ENCODE results near the gene SREBF1.

Gene SREBF1

GRCh38 chr17:17859909-17860765, 23.4 kb upstream of the SREBF1 start:
- no peak overlapping the region for H3K4me3 ChIP-seq (ENCODE audit: low read length in 2 of 2)
- H3K27ac ChIP-seq (ENCODE audit: low read depth in 2 of 2, low read length in 2 of 2): no peak overlapping the region
- no peak overlapping the region for H3K9ac ChIP-seq (ENCODE audit: low read depth in 1 of 2, low read length in 2 of 2)

DNA sequence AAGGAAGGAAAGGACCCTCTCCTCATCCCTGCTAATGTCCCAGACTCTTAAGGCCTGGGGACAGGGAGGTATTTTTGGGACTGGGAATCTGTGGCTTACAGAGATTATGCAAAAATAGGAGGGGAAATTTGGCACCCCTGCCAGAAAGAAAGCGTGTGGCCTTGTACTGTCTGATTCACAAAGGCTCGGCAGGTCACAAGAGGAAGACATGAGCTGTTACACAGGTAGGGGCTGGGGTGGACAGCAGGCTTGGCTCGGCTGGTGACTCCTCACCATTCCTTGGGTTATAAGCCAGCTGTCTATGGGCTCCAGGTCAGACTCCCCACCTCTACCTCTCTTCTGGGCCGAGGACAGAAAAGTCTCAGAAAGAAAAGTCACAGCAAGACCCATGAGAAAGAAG, 20.7 kb upstream of the SREBF1 start:
- H3K4me1 ChIP-seq (ENCODE audit: control insufficient read depth in 2 of 2, insufficient read depth in 2 of 2, low read length in 2 of 2): peaks cover 5 to 9% of the 10 kb centered on the region in 2 donors
- no peak overlapping the region for H3K9ac ChIP-seq (ENCODE audit: low read depth in 1 of 2, low read length in 2 of 2)
- H3K9me3 ChIP-seq (ENCODE audit: control insufficient read depth in 2 of 2, low read length in 2 of 2): no peaks in the 10 kb centered on the region
- H3K27ac ChIP-seq (ENCODE audit: low read depth in 2 of 2, low read length in 2 of 2): no peak overlapping the region
- H3K36me3 ChIP-seq (ENCODE audit: control insufficient read depth in 2 of 2, insufficient read depth in 2 of 2, low read length in 2 of 2): peaks cover 0 to 14% of the 10 kb centered on the region in 2 donors
- no peaks in the 10 kb centered on the region for H3K27me3 ChIP-seq (ENCODE audit: control insufficient read depth in 2 of 2, insufficient read depth in 2 of 2, low read length in 2 of 2)
- H3K4me3 ChIP-seq (ENCODE audit: low read length in 2 of 2): no peak overlapping the region

More at GRCh38 chr17:17859909-17860765, 23.4 kb upstream of the SREBF1 start:
- Histone ChIP-seq H3K27me3 (ENCODE audit: control insufficient read depth in 2 of 2, insufficient read depth in 2 of 2, low read length in 2 of 2) (no peaks in the 10 kb centered on the region), H3K4me1 (ENCODE audit: control insufficient read depth in 2 of 2, insufficient read depth in 2 of 2, low read length in 2 of 2) (peaks cover 0 to 3% of the 10 kb centered on the region in 2 donors), H3K9me3 (ENCODE audit: control insufficient read depth in 2 of 2, low read length in 2 of 2) (no peaks in the 10 kb centered on the region), H3K36me3 (ENCODE audit: control insufficient read depth in 2 of 2, insufficient read depth in 2 of 2, low read length in 2 of 2) (peaks cover 0 to 12% of the 10 kb centered on the region in 2 donors)

GRCh38 chr17:17856386-17856785, 19.6 kb upstream of the SREBF1 start:
- H3K9ac ChIP-seq (ENCODE audit: low read depth in 1 of 2, low read length in 2 of 2): no peak overlapping the region
- H3K27ac ChIP-seq (ENCODE audit: low read depth in 2 of 2, low read length in 2 of 2): no peak overlapping the region
- H3K36me3 ChIP-seq (ENCODE audit: control insufficient read depth in 2 of 2, insufficient read depth in 2 of 2, low read length in 2 of 2): peaks cover 0 to 11% of the 10 kb centered on the region in 2 donors
- H3K4me1 ChIP-seq (ENCODE audit: control insufficient read depth in 2 of 2, insufficient read depth in 2 of 2, low read length in 2 of 2): peaks cover 5 to 9% of the 10 kb centered on the region in 2 donors
- no peaks in the 10 kb centered on the region for H3K27me3 ChIP-seq (ENCODE audit: control insufficient read depth in 2 of 2, insufficient read depth in 2 of 2, low read length in 2 of 2)
- H3K9me3 ChIP-seq (ENCODE audit: control insufficient read depth in 2 of 2, low read length in 2 of 2): no peaks in the 10 kb centered on the region
- no peak overlapping the region for H3K4me3 ChIP-seq (ENCODE audit: low read length in 2 of 2)

GRCh38 chr17:17855976-17856375, 19.2 kb upstream of the SREBF1 start:
- H3K36me3 ChIP-seq (ENCODE audit: control insufficient read depth in 2 of 2, insufficient read depth in 2 of 2, low read length in 2 of 2): peaks cover 0 to 11% of the 10 kb centered on the region in 2 donors
- peaks cover 5 to 9% of the 10 kb centered on the region in 2 donors for H3K4me1 ChIP-seq (ENCODE audit: control insufficient read depth in 2 of 2, insufficient read depth in 2 of 2, low read length in 2 of 2)
- no peak overlapping the region for H3K9ac ChIP-seq (ENCODE audit: low read depth in 1 of 2, low read length in 2 of 2)
- H3K4me3 ChIP-seq (ENCODE audit: low read length in 2 of 2): no peak overlapping the region
- no peaks in the 10 kb centered on the region for H3K9me3 ChIP-seq (ENCODE audit: control insufficient read depth in 2 of 2, low read length in 2 of 2)
- no peaks in the 10 kb centered on the region for H3K27me3 ChIP-seq (ENCODE audit: control insufficient read depth in 2 of 2, insufficient read depth in 2 of 2, low read length in 2 of 2)
- no peak overlapping the region for H3K27ac ChIP-seq (ENCODE audit: low read depth in 2 of 2, low read length in 2 of 2)

DNA sequence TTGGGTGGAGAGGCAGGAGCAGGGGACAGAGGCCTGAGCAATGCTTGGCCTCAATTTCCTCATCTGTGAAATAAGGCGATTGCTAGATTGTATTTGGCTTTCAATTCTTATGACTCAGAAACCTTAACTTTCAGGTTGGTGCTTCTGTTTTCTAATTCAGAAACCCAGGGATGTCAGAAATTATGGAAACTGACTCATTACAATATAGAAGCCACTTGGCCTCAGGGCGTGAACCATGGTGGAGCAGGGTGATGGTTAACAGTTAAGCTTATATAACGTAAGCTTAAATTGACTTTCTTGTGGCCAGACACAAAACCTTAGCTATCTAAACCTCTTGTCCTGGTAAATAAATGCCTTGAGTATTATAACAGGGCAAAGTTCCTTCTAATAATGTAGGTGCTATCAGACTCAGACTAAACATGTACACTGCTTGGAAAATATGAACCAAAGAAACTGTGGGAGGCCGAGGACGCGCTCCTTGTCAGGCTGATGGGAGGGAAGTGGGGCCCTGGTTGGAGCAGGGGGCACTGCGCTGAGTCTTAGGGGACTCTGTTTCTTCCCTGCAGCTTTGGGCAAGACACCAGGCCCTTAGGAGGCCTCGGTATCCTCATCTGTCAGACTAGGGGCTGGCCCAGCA, 17.1 kb upstream of the SREBF1 start:
- Histone ChIP-seq H3K27me3 (ENCODE audit: control insufficient read depth in 2 of 2, insufficient read depth in 2 of 2, low read length in 2 of 2) (no peaks in the 10 kb centered on the region), H3K9ac (ENCODE audit: low read depth in 1 of 2, low read length in 2 of 2) (no peak overlapping the region), H3K27ac (ENCODE audit: low read depth in 2 of 2, low read length in 2 of 2) (no peak overlapping the region), H3K4me3 (ENCODE audit: low read length in 2 of 2) (no peak overlapping the region), H3K9me3 (ENCODE audit: control insufficient read depth in 2 of 2, low read length in 2 of 2) (no peaks in the 10 kb centered on the region), H3K36me3 (ENCODE audit: control insufficient read depth in 2 of 2, insufficient read depth in 2 of 2, low read length in 2 of 2) (peaks cover 0 to 9% of the 10 kb centered on the region in 2 donors), H3K4me1 (ENCODE audit: control insufficient read depth in 2 of 2, insufficient read depth in 2 of 2, low read length in 2 of 2) (peaks cover 17 to 21% of the 10 kb centered on the region in 2 donors)

GRCh38 chr17:17852930-17853329, 16.1 kb upstream of the SREBF1 start:
- Histone ChIP-seq H3K9ac (ENCODE audit: low read depth in 1 of 2, low read length in 2 of 2) (no peak overlapping the region), H3K9me3 (ENCODE audit: control insufficient read depth in 2 of 2, low read length in 2 of 2) (no peaks in the 10 kb centered on the region), H3K27ac (ENCODE audit: low read depth in 2 of 2, low read length in 2 of 2) (no peak overlapping the region), H3K4me1 (ENCODE audit: control insufficient read depth in 2 of 2, insufficient read depth in 2 of 2, low read length in 2 of 2) (peaks cover 23 to 25% of the 10 kb centered on the region in 2 donors), H3K4me3 (ENCODE audit: low read length in 2 of 2) (no peak overlapping the region), H3K27me3 (ENCODE audit: control insufficient read depth in 2 of 2, insufficient read depth in 2 of 2, low read length in 2 of 2) (no peaks in the 10 kb centered on the region), H3K36me3 (ENCODE audit: control insufficient read depth in 2 of 2, insufficient read depth in 2 of 2, low read length in 2 of 2) (peaks cover 0 to 9% of the 10 kb centered on the region in 2 donors)

DNA sequence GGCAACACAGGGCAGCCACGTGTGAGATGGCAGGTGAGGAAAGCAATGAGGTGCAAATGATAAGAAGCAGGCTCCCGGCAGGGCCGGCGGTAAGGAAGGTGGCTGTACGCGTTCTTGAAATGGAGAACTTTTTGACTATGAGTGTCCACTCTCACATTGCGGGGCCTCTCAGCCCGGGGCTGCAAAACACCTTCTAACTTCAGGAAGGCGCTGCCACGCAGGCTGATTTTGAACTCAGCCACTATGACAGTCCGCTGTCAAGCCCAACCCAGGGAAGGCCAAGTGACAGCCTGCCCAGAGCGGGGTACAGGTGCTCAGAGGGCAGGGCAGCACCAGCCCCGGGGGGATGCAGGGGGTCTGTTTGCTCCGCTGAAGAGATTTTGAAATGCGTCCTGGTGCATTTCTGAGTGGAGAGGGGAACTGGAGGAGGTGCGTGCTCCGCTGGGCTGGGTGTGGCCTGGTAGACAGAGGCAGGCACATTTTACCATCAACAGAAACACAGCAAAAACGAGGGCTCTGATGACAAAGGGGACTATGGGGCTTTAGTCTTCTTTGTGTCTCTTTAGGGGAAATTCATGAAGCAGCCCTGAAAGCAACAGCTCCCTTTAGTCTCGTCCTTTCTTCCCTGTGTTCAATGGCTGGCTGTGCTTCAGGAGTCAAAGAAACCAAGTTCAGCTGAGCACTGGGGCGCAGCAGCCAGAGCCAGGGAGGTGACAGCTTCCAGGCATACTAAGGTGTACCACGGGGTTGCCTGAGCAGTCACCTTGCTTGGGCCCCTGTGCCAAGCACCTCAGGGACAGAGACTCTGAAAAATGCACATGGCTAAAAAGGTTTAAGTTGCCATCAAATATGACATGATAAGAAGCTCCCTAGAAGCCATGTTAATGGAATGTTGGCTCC, 14.6 kb upstream of the SREBF1 start:
- Histone ChIP-seq H3K27me3 (ENCODE audit: control insufficient read depth in 2 of 2, insufficient read depth in 2 of 2, low read length in 2 of 2) (no peaks in the 10 kb centered on the region), H3K9ac (ENCODE audit: low read depth in 1 of 2, low read length in 2 of 2) (no peak overlapping the region), H3K36me3 (ENCODE audit: control insufficient read depth in 2 of 2, insufficient read depth in 2 of 2, low read length in 2 of 2) (peaks cover 4 to 12% of the 10 kb centered on the region in 2 donors), H3K27ac (ENCODE audit: low read depth in 2 of 2, low read length in 2 of 2) (no peak overlapping the region), H3K4me3 (ENCODE audit: low read length in 2 of 2) (no peak overlapping the region), H3K4me1 (ENCODE audit: control insufficient read depth in 2 of 2, insufficient read depth in 2 of 2, low read length in 2 of 2) (peaks cover 23 to 27% of the 10 kb centered on the region in 2 donors), H3K9me3 (ENCODE audit: control insufficient read depth in 2 of 2, low read length in 2 of 2) (no peaks in the 10 kb centered on the region)

DNA sequence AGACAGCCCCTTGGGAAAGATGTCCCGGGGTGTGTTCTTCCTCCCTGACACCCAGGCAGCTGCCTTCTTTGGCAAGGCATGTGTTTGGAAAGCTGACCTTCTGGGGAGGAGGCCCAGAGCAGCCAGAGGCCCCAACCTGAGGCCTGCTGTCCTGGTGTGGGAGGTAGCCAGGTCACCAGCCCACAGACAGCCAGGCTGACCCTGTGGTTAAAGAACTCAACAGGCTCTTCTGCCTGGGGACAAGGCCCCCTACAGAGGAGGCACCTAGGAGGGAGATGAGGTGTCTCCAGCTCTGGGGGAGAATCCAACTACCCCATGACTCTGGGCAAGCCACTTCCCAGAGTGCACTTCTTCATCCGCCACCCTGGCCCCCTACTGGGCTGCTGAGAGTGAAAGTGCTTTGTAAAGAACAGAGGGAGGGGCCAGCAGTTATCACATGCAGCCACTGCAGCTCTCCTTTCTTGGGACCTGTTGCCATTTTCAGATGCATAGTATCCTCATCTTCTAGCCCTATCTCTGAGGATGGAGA, 13.1 kb upstream of the SREBF1 start:
- Histone ChIP-seq H3K27ac (ENCODE audit: low read depth in 2 of 2, low read length in 2 of 2) (peak overlapping the region; percentile 45 to 74), H3K9ac (ENCODE audit: low read depth in 1 of 2, low read length in 2 of 2) (peak overlapping the region in 1 of 2 donors; percentile 52)

DNA sequence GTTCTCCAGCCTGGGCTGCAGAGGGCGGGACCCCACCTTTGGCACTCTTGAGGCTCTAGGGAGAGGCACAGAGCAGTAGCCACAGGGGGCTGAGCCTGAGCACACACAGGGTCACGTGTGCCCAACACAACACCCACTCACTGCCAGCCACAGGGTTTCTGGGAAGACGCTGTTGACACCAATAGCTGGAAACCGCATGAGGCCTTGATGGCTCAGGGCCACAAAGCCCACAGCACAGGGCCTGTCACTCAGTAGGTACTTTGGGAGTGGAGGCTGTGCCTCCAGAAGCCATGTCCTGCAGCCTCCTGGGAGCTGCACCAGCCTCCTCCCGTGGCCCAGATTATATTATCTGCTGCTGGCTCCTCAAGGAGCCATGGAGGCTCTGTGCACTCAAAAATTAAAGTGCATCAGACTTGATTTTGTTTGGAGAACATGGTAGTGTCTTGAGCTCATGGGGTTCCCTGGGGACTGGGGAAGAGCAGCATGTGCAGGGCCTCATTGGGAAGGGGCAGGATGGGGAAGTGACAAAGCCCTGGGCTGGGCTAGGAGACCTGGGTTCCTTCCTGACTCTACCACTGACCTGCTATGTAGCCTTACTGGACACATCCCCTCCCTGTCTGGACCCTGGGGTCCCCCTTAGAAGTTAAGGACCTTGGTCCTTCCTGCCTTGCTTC, 12.5 kb upstream of the SREBF1 start:
- H3K4me3 ChIP-seq (ENCODE audit: low read length in 2 of 2): no peak overlapping the region
- peak overlapping the region in 1 of 2 donors; percentile 52 for H3K9ac ChIP-seq (ENCODE audit: low read depth in 1 of 2, low read length in 2 of 2)
- peaks cover 18 to 20% of the 10 kb centered on the region in 2 donors for H3K4me1 ChIP-seq (ENCODE audit: control insufficient read depth in 2 of 2, insufficient read depth in 2 of 2, low read length in 2 of 2)
- no peaks in the 10 kb centered on the region for H3K27me3 ChIP-seq (ENCODE audit: control insufficient read depth in 2 of 2, insufficient read depth in 2 of 2, low read length in 2 of 2)
- no peaks in the 10 kb centered on the region for H3K9me3 ChIP-seq (ENCODE audit: control insufficient read depth in 2 of 2, low read length in 2 of 2)
- peak overlapping the region; percentile 45 to 74 for H3K27ac ChIP-seq (ENCODE audit: low read depth in 2 of 2, low read length in 2 of 2)
- peaks cover 4 to 12% of the 10 kb centered on the region in 2 donors for H3K36me3 ChIP-seq (ENCODE audit: control insufficient read depth in 2 of 2, insufficient read depth in 2 of 2, low read length in 2 of 2)

More for the DNA sequence above, 13.1 kb upstream of the SREBF1 start:
- Histone ChIP-seq H3K27me3 (ENCODE audit: control insufficient read depth in 2 of 2, insufficient read depth in 2 of 2, low read length in 2 of 2) (no peaks in the 10 kb centered on the region), H3K4me1 (ENCODE audit: control insufficient read depth in 2 of 2, insufficient read depth in 2 of 2, low read length in 2 of 2) (peaks cover 22 to 23% of the 10 kb centered on the region in 2 donors), H3K4me3 (ENCODE audit: low read length in 2 of 2) (no peak overlapping the region), H3K9me3 (ENCODE audit: control insufficient read depth in 2 of 2, low read length in 2 of 2) (no peaks in the 10 kb centered on the region), H3K36me3 (ENCODE audit: control insufficient read depth in 2 of 2, insufficient read depth in 2 of 2, low read length in 2 of 2) (peaks cover 4 to 12% of the 10 kb centered on the region in 2 donors)
